Astrocyte of the spinal cord (primary cell): ENCODE results near the gene PRRX2.

Source experiments
- DNase-seq: peaks from one replicate; pipeline ENCODE4 v3.0.0; 2011; ENCODE audit warnings: low read depth, low spot score
- H3K4me3 ChIP-seq: 2 replicates; pipeline ENCODE4 v1.5.1; 2011; ENCODE audit warnings: low read depth, mild to moderate bottlenecking, low read length, moderate library complexity
- CTCF ChIP-seq: IDR thresholded peaks from 2 replicates; pipeline ENCODE4 v1.5.1; 2012; ENCODE audit warnings: low read depth, mild to moderate bottlenecking, low read length, inconsistent platforms
- in situ Hi-C: cut with HindIII; loops from 2 replicates; pipeline ENCODE4 v1.10.0; 2017; ENCODE audit warnings: low sequenced_read_pairs

The PRRX2 gene

GRCh38 chr9:129676975-129677374, 11.5 kb downstream of the PRRX2 start:
- H3K4me3 ChIP-seq: no peak overlapping the region
- no peak for DNase-seq
- in situ Hi-C loops: no loop called here
- no peak for TF ChIP-seq CTCF

- H3K4me3 ChIP-seq: no peak overlapping the region
- in situ Hi-C loops: no loop called here
- peak; percentile 49 for DNase-seq
- TF ChIP-seq CTCF: no peak
Observed at GRCh38 chr9:129677456-129677855, 12.0 kb downstream of the PRRX2 start.

GRCh38 chr9:129678844-129679243, 13.4 kb downstream of the PRRX2 start:
- no peak for TF ChIP-seq CTCF
- DNase-seq: no peak
- in situ Hi-C loops: no loop called here

GRCh38 chr9:129679537-129679936, 14.1 kb downstream of the PRRX2 start:
- in situ Hi-C loops: no loop called here
- TF ChIP-seq CTCF: no peak
- no peak overlapping the region for H3K4me3 ChIP-seq
- DNase-seq: no peak

More at GRCh38 chr9:129678844-129679243, 13.4 kb downstream of the PRRX2 start:
- no peak overlapping the region for H3K4me3 ChIP-seq

GRCh38 chr9:129681924-129682323, 16.5 kb downstream of the PRRX2 start:
- DNase-seq: no peak
- no peak overlapping the region for H3K4me3 ChIP-seq
- in situ Hi-C loops: no loop called here
- TF ChIP-seq CTCF: no peak

GRCh38 chr9:129682381-129682780, 16.9 kb downstream of the PRRX2 start:
- TF ChIP-seq CTCF: no peak
- in situ Hi-C loops: no loop called here
- no peak for DNase-seq

More at GRCh38 chr9:129682381-129682780, 16.9 kb downstream of the PRRX2 start:
- H3K4me3 ChIP-seq: no peak overlapping the region
